ENCODE data around the gene MPST. TPM values are rescaled to one million over a fixed set of nuclear protein-coding genes. Genes with fewer than 3 reads are reported as not detected.

MPST gene
- total and polyA plus RNA-seq, 12 donors, result 7.9 to 332 (median 143) TPM

GRCh38 chr22:37062702-37063381, 43.3 kb downstream of the MPST start:
- intact Hi-C loops (cut with DNase I), result no loop called here
- Histone ChIP-seq H3K4me1 (replicated peaks in 1 of 2) (peaks cover 0 to 11% of the 10 kb centered on the region in 2 donors), H3K27me3 (peaks cover 12% of the 10 kb centered on the region), H3K36me3 (replicated peaks in 1 of 2) (peaks cover 0 to 17% of the 10 kb centered on the region in 2 donors), H3K27ac (no peak overlapping the region), H3K4me3 (no peak overlapping the region), H3K9me3 (replicated peaks in 1 of 3) (no peaks in the 10 kb centered on the region)
- TF ChIP-seq CTCF (IDR thresholded peaks at IDR 0.05) (no peak), POLR2A (IDR thresholded peaks at IDR 0.05) (no peak)
- DNase-seq, result no peak
- 91 to 93% (median 92%) methylated on average over 9 to 15 of the region's 15 CpGs for WGBS, 4 donors

- Histone ChIP-seq H3K27me3 (peaks cover 20% of the 10 kb centered on the region), H3K9me3 (replicated peaks in 1 of 3) (no peaks in the 10 kb centered on the region), H3K4me1 (replicated peaks in 1 of 2) (peaks cover 0 to 11% of the 10 kb centered on the region in 2 donors), H3K36me3 (replicated peaks in 1 of 2) (peaks cover 0 to 10% of the 10 kb centered on the region in 2 donors), H3K4me3 (no peak overlapping the region), H3K27ac (no peak overlapping the region)
- TF ChIP-seq CTCF (IDR thresholded peaks at IDR 0.05), result no peak
- no peak for TF ChIP-seq POLR2A (IDR thresholded peaks at IDR 0.05)
- WGBS, 4 donors, result 87 to 91% (median 88%) methylated on average over 19 to 28 of the region's 28 CpGs
- no peak for DNase-seq
- intact Hi-C loops (cut with DNase I), result no loop called here
Measured at GRCh38 chr22:37063431-37064420, 44.2 kb downstream of the MPST start.

- WGBS, 4 donors, result 92 to 95% (median 94%) methylated on average over 11 of the region's 11 CpGs
- H3K4me1 ChIP-seq (replicated peaks in 1 of 2), result peaks cover 0 to 11% of the 10 kb centered on the region in 2 donors
- peaks cover 0 to 9% of the 10 kb centered on the region in 2 donors for H3K36me3 ChIP-seq (replicated peaks in 1 of 2)
- TF ChIP-seq CTCF (IDR thresholded peaks at IDR 0.05) (no peak), POLR2A (IDR thresholded peaks at IDR 0.05) (no peak)
- H3K27ac ChIP-seq, result no peak overlapping the region
- H3K9me3 ChIP-seq (replicated peaks in 1 of 3), result no peaks in the 10 kb centered on the region
- DNase-seq, result no peak
- H3K27me3 ChIP-seq, result peaks cover 24% of the 10 kb centered on the region
- no peak overlapping the region for H3K4me3 ChIP-seq
- intact Hi-C loops (cut with DNase I), result no loop called here
Measured at GRCh38 chr22:37064553-37064952, 45.0 kb downstream of the MPST start.

GRCh38 chr22:37065180-37065579, 45.6 kb downstream of the MPST start:
- TF ChIP-seq CTCF (IDR thresholded peaks at IDR 0.05) (no peak), POLR2A (IDR thresholded peaks at IDR 0.05) (no peak)
- H3K27me3 ChIP-seq, result peaks cover 29% of the 10 kb centered on the region
- 75 to 83% (median 80%) methylated on average over 1 to 3 of the region's 3 CpGs for WGBS, 4 donors
- no peak overlapping the region for H3K27ac ChIP-seq
- H3K4me1 ChIP-seq (replicated peaks in 1 of 2), result peaks cover 0 to 11% of the 10 kb centered on the region in 2 donors
- intact Hi-C loops (cut with DNase I), result no loop called here
- no peaks in the 10 kb centered on the region for H3K9me3 ChIP-seq (replicated peaks in 1 of 3)
- H3K36me3 ChIP-seq (replicated peaks in 1 of 2), result peaks cover 0 to 3% of the 10 kb centered on the region in 2 donors
- no peak for DNase-seq
- no peak overlapping the region for H3K4me3 ChIP-seq

Data from adrenal gland (tissue), 12 donors.